Measurements from ENCODE around the gene OR8H2. TPM values are rescaled to one million over a fixed set of nuclear protein-coding genes. Genes with fewer than 3 reads are reported as not detected.
"Not testable (repeated sequence)": the region's sequence is repeated elsewhere in the genome, so short reads cannot be mapped to it uniquely, and the experiment has no call there.

The OR8H2 gene
- not detected in 2 replicates for total RNA-seq
- long read RNA-seq = 0 reads

GRCh38 chr11:56103210-56103737 lies at the start of gene OR8H2:
OR8H2 (plus strand) TSS chr11:56103687; CDS start chr11:56105043, 1,356 bp downstream.
- Mint-ChIP-seq H3K36me3 (ENCODE audit: low read depth) (no peaks in the 10 kb centered on the region), H3K27me3 (ENCODE audit: low read depth) (no peaks in the 10 kb centered on the region), H3K27ac (ENCODE audit: unreplicated experiment) (no peak within 1 kb of the TSS), H3K9me3 (peaks cover 2% of the 10 kb centered on the region), H3K4me3 (no peak within 1 kb of the TSS), H3K4me1 (no peaks in the 10 kb centered on the region)
- no peak for TF ChIP-seq CTCF (conservative IDR thresholded peaks at IDR 0.05)
- DNase-seq (ENCODE audit: low read depth, low spot score) = no peak

GRCh38 chr11:56056366-56056765 lies 47.1 kb upstream of the OR8H2 start:
- not testable (repeated sequence) for H3K9me3 Mint-ChIP-seq; H3K4me3 Mint-ChIP-seq; H3K36me3 Mint-ChIP-seq (ENCODE audit: low read depth); DNase-seq (ENCODE audit: low read depth, low spot score); H3K27me3 Mint-ChIP-seq (ENCODE audit: low read depth); H3K27ac Mint-ChIP-seq (ENCODE audit: unreplicated experiment)
- peaks cover 13% of the 10 kb centered on the region for H3K4me1 Mint-ChIP-seq

GRCh38 chr11:56057661-56058237 lies 45.7 kb upstream of the OR8H2 start:
- not testable (repeated sequence) for H3K9me3 Mint-ChIP-seq; H3K27me3 Mint-ChIP-seq (ENCODE audit: low read depth); H3K36me3 Mint-ChIP-seq (ENCODE audit: low read depth); DNase-seq (ENCODE audit: low read depth, low spot score); H3K4me3 Mint-ChIP-seq
- Mint-ChIP-seq H3K4me1 (peaks cover 13% of the 10 kb centered on the region), H3K27ac (ENCODE audit: unreplicated experiment) (peak overlapping the region; percentile 28)

GRCh38 chr11:56058260-56058780 lies 45.2 kb upstream of the OR8H2 start:
- not testable (repeated sequence) for H3K27ac Mint-ChIP-seq (ENCODE audit: unreplicated experiment); H3K9me3 Mint-ChIP-seq; H3K4me3 Mint-ChIP-seq; H3K27me3 Mint-ChIP-seq (ENCODE audit: low read depth); H3K36me3 Mint-ChIP-seq (ENCODE audit: low read depth); DNase-seq (ENCODE audit: low read depth, low spot score)
- peaks cover 13% of the 10 kb centered on the region for H3K4me1 Mint-ChIP-seq

GRCh38 chr11:56066980-56067379 lies 36.5 kb upstream of the OR8H2 start:
- H3K27me3 Mint-ChIP-seq (ENCODE audit: low read depth) = no peaks in the 10 kb centered on the region
- H3K4me3 Mint-ChIP-seq = no peak overlapping the region
- TF ChIP-seq CTCF (conservative IDR thresholded peaks at IDR 0.05) = no peak
- no peak overlapping the region for H3K27ac Mint-ChIP-seq (ENCODE audit: unreplicated experiment)
- H3K36me3 Mint-ChIP-seq (ENCODE audit: low read depth) = no peaks in the 10 kb centered on the region
- DNase-seq (ENCODE audit: low read depth, low spot score) = no peak
- no peaks in the 10 kb centered on the region for H3K9me3 Mint-ChIP-seq
- no peaks in the 10 kb centered on the region for H3K4me1 Mint-ChIP-seq

GRCh38 chr11:56089697-56090096 lies 13.8 kb upstream of the OR8H2 start:
- Mint-ChIP-seq H3K9me3 (no peaks in the 10 kb centered on the region), H3K27me3 (ENCODE audit: low read depth) (no peaks in the 10 kb centered on the region), H3K4me3 (no peak overlapping the region), H3K27ac (ENCODE audit: unreplicated experiment) (no peak overlapping the region), H3K4me1 (no peaks in the 10 kb centered on the region), H3K36me3 (ENCODE audit: low read depth) (no peaks in the 10 kb centered on the region)
- TF ChIP-seq CTCF (conservative IDR thresholded peaks at IDR 0.05) = no peak
- no peak for DNase-seq (ENCODE audit: low read depth, low spot score)

GRCh38 chr11:56093008-56093407 lies 10.5 kb upstream of the OR8H2 start, which contains the start of gene OR8I2:
OR8I2 (plus strand) TSS chr11:56093308; CDS start chr11:56093308, 0 bp downstream.
- Mint-ChIP-seq H3K36me3 (ENCODE audit: low read depth) (no peaks in the 10 kb centered on the region), H3K9me3 (no peaks in the 10 kb centered on the region), H3K27ac (ENCODE audit: unreplicated experiment) (no peak within 1 kb of the TSS), H3K27me3 (ENCODE audit: low read depth) (no peaks in the 10 kb centered on the region), H3K4me3 (no peak within 1 kb of the TSS), H3K4me1 (no peaks in the 10 kb centered on the region)
- no peak for TF ChIP-seq CTCF (conservative IDR thresholded peaks at IDR 0.05)
- no peak for DNase-seq (ENCODE audit: low read depth, low spot score)
